ENCODE data around the gene SERTAD2.

SERTAD2 gene

GRCh38 chr2:64601034-64601754 lies 52.5 kb downstream of the SERTAD2 start:
- TF ChIP-seq CTCF (IDR thresholded peaks at IDR 0.05; ENCODE audit: low read depth, low read length, missing control alignments), result no peak
- Histone ChIP-seq H3K27ac (no peak overlapping the region), H3K36me3 (replicated peaks) (no peaks in the 10 kb centered on the region), H3K27me3 (replicated peaks) (peaks cover 12% of the 10 kb centered on the region), H3K4me3 (ENCODE audit: low read depth, low read length) (no peak overlapping the region)
- no peak for DNase-seq
- in situ Hi-C loops (cut with HindIII; ENCODE audit: low pct_ligation_motif_present, low sequenced_read_pairs), result no loop called here

DNA sequence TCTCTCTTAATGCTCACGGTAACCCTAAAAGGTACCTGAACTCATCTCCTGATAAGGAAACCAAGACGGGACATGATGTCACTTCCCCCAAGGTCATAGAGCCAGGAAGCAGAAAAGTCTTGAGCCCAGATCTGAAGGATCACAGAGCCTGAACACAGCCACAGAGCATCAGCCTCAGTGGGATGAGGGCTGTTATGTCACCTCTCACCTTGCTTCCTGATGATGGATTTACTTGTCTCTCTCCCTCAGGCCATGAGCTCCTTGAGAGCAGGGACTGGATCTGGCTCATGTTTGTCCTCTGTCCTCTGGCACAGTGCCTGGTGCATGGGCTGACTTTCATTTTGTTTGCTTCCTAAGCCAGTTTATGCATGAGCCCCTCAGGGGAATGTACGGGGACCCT lies 54.2 kb downstream of the SERTAD2 start:
- Histone ChIP-seq H3K27me3 (replicated peaks) (peaks cover 12% of the 10 kb centered on the region), H3K36me3 (replicated peaks) (no peaks in the 10 kb centered on the region), H3K4me3 (ENCODE audit: low read depth, low read length) (no peak overlapping the region), H3K27ac (no peak overlapping the region)
- no peak for TF ChIP-seq CTCF (IDR thresholded peaks at IDR 0.05; ENCODE audit: low read depth, low read length, missing control alignments)
- in situ Hi-C loops (cut with HindIII; ENCODE audit: low pct_ligation_motif_present, low sequenced_read_pairs), result no loop called here
- no peak for DNase-seq

GRCh38 chr2:64598226-64598625 lies 55.5 kb downstream of the SERTAD2 start:
- H3K27ac ChIP-seq, result no peak overlapping the region
- no peak for TF ChIP-seq CTCF (IDR thresholded peaks at IDR 0.05; ENCODE audit: low read depth, low read length, missing control alignments)
- H3K4me3 ChIP-seq (ENCODE audit: low read depth, low read length), result no peak overlapping the region
- no peaks in the 10 kb centered on the region for H3K36me3 ChIP-seq (replicated peaks)
- in situ Hi-C loops (cut with HindIII; ENCODE audit: low pct_ligation_motif_present, low sequenced_read_pairs), result no loop called here
- DNase-seq, result no peak
- peaks cover 12% of the 10 kb centered on the region for H3K27me3 ChIP-seq (replicated peaks)

GRCh38 chr2:64595397-64596176 lies 58.1 kb downstream of the SERTAD2 start:
- in situ Hi-C loops (cut with HindIII; ENCODE audit: low pct_ligation_motif_present, low sequenced_read_pairs), result no loop called here
- peak; percentile 54 for TF ChIP-seq CTCF (IDR thresholded peaks at IDR 0.05; ENCODE audit: low read depth, low read length, missing control alignments)

GRCh38 chr2:64594226-64594989 lies 59.3 kb downstream of the SERTAD2 start:
- DNase-seq, result no peak
- H3K27me3 ChIP-seq (replicated peaks), result peaks cover 11% of the 10 kb centered on the region
- H3K27ac ChIP-seq, result no peak overlapping the region
- no peak overlapping the region for H3K4me3 ChIP-seq (ENCODE audit: low read depth, low read length)
- H3K36me3 ChIP-seq (replicated peaks), result peaks cover 3% of the 10 kb centered on the region
- in situ Hi-C loops (cut with HindIII; ENCODE audit: low pct_ligation_motif_present, low sequenced_read_pairs), result no loop called here
- no peak for TF ChIP-seq CTCF (IDR thresholded peaks at IDR 0.05; ENCODE audit: low read depth, low read length, missing control alignments)

More at GRCh38 chr2:64595397-64596176, 58.1 kb downstream of the SERTAD2 start:
- no peak for DNase-seq
- H3K4me3 ChIP-seq (ENCODE audit: low read depth, low read length), result no peak overlapping the region
- peaks cover 12% of the 10 kb centered on the region for H3K27me3 ChIP-seq (replicated peaks)
- H3K27ac ChIP-seq, result no peak overlapping the region
- H3K36me3 ChIP-seq (replicated peaks), result peaks cover 3% of the 10 kb centered on the region

All from brain microvascular endothelial cell (primary cell).